ENCODE results near the gene TEX22.

The TEX22 gene

GRCh38 chr14:105398044-105398725 is at the start of gene TEX22 (continued):
- TF ChIP-seq REST (tag by site-specific recombination; IDR thresholded peaks at IDR 0.05) (no peak), ZBTB48 (tag by site-specific recombination; IDR thresholded peaks at IDR 0.05) (peak; percentile 76), INSM2 (tag by site-specific recombination; IDR thresholded peaks at IDR 0.05) (0 out of 2 replicates have a peak, but pooled peaks have one; percentile 42), ZNF302 (tag by site-specific recombination; IDR thresholded peaks at IDR 0.05; ENCODE audit: low read depth) (no peak), ZNF350 (tag by site-specific recombination; IDR thresholded peaks at IDR 0.05) (no peak), ZNF132 (tag by site-specific recombination; IDR thresholded peaks at IDR 0.05; ENCODE audit: borderline replicate concordance) (no peak), ZNF585B (tag by site-specific recombination; IDR thresholded peaks at IDR 0.05) (no peak), SALL2 (tag by site-specific recombination; IDR thresholded peaks at IDR 0.05; ENCODE audit: borderline replicate concordance) (no peak), KLF8 (tag by site-specific recombination; IDR thresholded peaks at IDR 0.05) (peak; percentile 86; the same call in 1 of the 2 replicates), ZNF211 (tag by site-specific recombination; IDR thresholded peaks at IDR 0.05; ENCODE audit: low read depth) (no peak), ZNF660 (tag by site-specific recombination; IDR thresholded peaks at IDR 0.05) (peak; percentile 85), ZNF157 (tag by site-specific recombination; IDR thresholded peaks at IDR 0.05) (no peak), EGR2 (tag by site-specific recombination; IDR thresholded peaks at IDR 0.05; ENCODE audit: low read depth) (no peak), ZNF23 (tag by site-specific recombination; IDR thresholded peaks at IDR 0.05; ENCODE audit: borderline replicate concordance) (no peak), IKZF3 (tag by site-specific recombination; IDR thresholded peaks at IDR 0.05) (peak; percentile 52; the same call in 1 of the 2 replicates), SETDB1 (IDR thresholded peaks at IDR 0.05; ENCODE audit: insufficient read length, low read length) (no peak), ZNF239 (tag by site-specific recombination; IDR thresholded peaks at IDR 0.05) (no peak), ZFP41 (tag by site-specific recombination; IDR thresholded peaks at IDR 0.05; ENCODE audit: borderline replicate concordance) (no peak)
- TF ChIP-seq, protein P1, sequence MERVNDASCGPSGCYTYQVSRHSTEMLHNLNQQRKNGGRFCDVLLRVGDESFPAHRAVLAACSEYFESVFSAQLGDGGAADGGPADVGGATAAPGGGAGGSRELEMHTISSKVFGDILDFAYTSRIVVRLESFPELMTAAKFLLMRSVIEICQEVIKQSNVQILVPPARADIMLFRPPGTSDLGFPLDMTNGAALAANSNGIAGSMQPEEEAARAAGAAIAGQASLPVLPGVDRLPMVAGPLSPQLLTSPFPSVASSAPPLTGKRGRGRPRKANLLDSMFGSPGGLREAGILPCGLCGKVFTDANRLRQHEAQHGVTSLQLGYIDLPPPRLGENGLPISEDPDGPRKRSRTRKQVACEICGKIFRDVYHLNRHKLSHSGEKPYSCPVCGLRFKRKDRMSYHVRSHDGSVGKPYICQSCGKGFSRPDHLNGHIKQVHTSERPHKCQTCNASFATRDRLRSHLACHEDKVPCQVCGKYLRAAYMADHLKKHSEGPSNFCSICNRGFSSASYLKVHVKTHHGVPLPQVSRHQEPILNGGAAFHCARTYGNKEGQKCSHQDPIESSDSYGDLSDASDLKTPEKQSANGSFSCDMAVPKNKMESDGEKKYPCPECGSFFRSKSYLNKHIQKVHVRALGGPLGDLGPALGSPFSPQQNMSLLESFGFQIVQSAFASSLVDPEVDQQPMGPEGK (tag by site-specific recombination; IDR thresholded peaks at IDR 0.05), result peak; percentile 93
- TF ChIP-seq, protein P2, sequence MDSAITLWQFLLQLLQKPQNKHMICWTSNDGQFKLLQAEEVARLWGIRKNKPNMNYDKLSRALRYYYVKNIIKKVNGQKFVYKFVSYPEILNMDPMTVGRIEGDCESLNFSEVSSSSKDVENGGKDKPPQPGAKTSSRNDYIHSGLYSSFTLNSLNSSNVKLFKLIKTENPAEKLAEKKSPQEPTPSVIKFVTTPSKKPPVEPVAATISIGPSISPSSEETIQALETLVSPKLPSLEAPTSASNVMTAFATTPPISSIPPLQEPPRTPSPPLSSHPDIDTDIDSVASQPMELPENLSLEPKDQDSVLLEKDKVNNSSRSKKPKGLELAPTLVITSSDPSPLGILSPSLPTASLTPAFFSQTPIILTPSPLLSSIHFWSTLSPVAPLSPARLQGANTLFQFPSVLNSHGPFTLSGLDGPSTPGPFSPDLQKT (IDR thresholded peaks at IDR 0.05; ENCODE audit: borderline replicate concordance, low read depth, low read length), result peak; percentile 34; the same call in 1 of the 2 replicates
- TF ChIP-seq, protein P3, sequence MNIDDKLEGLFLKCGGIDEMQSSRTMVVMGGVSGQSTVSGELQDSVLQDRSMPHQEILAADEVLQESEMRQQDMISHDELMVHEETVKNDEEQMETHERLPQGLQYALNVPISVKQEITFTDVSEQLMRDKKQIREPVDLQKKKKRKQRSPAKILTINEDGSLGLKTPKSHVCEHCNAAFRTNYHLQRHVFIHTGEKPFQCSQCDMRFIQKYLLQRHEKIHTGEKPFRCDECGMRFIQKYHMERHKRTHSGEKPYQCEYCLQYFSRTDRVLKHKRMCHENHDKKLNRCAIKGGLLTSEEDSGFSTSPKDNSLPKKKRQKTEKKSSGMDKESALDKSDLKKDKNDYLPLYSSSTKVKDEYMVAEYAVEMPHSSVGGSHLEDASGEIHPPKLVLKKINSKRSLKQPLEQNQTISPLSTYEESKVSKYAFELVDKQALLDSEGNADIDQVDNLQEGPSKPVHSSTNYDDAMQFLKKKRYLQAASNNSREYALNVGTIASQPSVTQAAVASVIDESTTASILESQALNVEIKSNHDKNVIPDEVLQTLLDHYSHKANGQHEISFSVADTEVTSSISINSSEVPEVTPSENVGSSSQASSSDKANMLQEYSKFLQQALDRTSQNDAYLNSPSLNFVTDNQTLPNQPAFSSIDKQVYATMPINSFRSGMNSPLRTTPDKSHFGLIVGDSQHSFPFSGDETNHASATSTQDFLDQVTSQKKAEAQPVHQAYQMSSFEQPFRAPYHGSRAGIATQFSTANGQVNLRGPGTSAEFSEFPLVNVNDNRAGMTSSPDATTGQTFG (tag by site-specific recombination; IDR thresholded peaks at IDR 0.05; ENCODE audit: borderline replicate concordance), result no peak
- TF ChIP-seq, protein P4, sequence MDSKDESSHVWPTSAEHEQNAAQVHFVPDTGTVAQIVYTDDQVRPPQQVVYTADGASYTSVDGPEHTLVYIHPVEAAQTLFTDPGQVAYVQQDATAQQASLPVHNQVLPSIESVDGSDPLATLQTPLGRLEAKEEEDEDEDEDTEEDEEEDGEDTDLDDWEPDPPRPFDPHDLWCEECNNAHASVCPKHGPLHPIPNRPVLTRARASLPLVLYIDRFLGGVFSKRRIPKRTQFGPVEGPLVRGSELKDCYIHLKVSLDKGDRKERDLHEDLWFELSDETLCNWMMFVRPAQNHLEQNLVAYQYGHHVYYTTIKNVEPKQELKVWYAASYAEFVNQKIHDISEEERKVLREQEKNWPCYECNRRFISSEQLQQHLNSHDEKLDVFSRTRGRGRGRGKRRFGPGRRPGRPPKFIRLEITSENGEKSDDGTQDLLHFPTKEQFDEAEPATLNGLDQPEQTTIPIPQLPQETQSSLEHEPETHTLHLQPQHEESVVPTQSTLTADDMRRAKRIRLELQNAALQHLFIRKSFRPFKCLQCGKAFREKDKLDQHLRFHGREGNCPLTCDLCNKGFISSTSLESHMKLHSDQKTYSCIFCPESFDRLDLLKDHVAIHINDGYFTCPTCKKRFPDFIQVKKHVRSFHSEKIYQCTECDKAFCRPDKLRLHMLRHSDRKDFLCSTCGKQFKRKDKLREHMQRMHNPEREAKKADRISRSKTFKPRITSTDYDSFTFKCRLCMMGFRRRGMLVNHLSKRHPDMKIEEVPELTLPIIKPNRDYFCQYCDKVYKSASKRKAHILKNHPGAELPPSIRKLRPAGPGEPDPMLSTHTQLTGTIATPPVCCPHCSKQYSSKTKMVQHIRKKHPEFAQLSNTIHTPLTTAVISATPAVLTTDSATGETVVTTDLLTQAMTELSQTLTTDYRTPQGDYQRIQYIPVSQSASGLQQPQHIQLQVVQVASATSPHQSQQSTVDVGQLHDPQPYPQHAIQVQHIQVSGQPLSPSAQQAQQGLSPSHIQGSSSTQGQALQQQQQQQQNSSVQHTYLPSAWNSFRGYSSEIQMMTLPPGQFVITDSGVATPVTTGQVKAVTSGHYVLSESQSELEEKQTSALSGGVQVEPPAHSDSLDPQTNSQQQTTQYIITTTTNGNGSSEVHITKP (tag by site-specific recombination; IDR thresholded peaks at IDR 0.05), result peak; percentile 39; the same call in 1 of the 2 replicates
- TF ChIP-seq, protein P5, sequence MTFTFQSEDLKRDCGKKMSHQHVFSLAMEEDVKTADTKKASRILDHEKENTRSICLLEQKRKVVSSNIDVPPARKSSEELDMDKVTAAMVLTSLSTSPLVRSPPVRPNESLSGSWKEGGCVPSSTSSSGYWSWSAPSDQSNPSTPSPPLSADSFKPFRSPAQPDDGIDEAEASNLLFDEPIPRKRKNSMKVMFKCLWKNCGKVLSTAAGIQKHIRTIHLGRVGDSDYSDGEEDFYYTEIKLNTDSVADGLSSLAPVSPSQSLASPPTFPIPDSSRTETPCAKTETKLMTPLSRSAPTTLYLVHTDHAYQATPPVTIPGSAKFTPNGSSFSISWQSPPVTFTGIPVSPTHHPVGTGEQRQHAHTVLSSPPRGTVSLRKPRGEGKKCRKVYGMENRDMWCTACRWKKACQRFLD (tag by site-specific recombination; IDR thresholded peaks at IDR 0.05), result no peak
